ENCODE data around the gene HES1. TPM values are rescaled to one million over a fixed set of nuclear protein-coding genes. Genes with fewer than 3 reads are reported as not detected.

HES1 gene
- total RNA-seq, 1 donor = 13.4 TPM

- TF ChIP-seq CTCF (IDR thresholded peaks at IDR 0.05; ENCODE audit: insufficient read depth, low read depth, low read length) = no peak
- no peak for DNase-seq (ENCODE audit: low read depth)
- no peak overlapping the region for H3K4me3 ChIP-seq (ENCODE audit: low read depth, low read length)
Measured at GRCh38 chr3:194183271-194183670, 47.3 kb downstream of the HES1 start.

- TF ChIP-seq CTCF (IDR thresholded peaks at IDR 0.05; ENCODE audit: insufficient read depth, low read depth, low read length) = no peak
- no peak overlapping the region for H3K4me3 ChIP-seq (ENCODE audit: low read depth, low read length)
- DNase-seq (ENCODE audit: low read depth) = no peak
Measured at GRCh38 chr3:194184265-194184751, 48.4 kb downstream of the HES1 start.

GRCh38 chr3:194184801-194185200 is 48.9 kb downstream of the HES1 start:
- TF ChIP-seq CTCF (IDR thresholded peaks at IDR 0.05; ENCODE audit: insufficient read depth, low read depth, low read length) = no peak
- DNase-seq (ENCODE audit: low read depth) = no peak
- no peak overlapping the region for H3K4me3 ChIP-seq (ENCODE audit: low read depth, low read length)

- H3K4me3 ChIP-seq (ENCODE audit: low read depth, low read length) = no peak overlapping the region
- TF ChIP-seq CTCF (IDR thresholded peaks at IDR 0.05; ENCODE audit: insufficient read depth, low read depth, low read length) = no peak
- DNase-seq (ENCODE audit: low read depth) = no peak
Measured at GRCh38 chr3:194185221-194185620, 49.3 kb downstream of the HES1 start.

GRCh38 chr3:194187233-194187944 is 51.4 kb downstream of the HES1 start:
- DNase-seq (ENCODE audit: low read depth) = no peak
- no peak for TF ChIP-seq CTCF (IDR thresholded peaks at IDR 0.05; ENCODE audit: insufficient read depth, low read depth, low read length)
- H3K4me3 ChIP-seq (ENCODE audit: low read depth, low read length) = no peak overlapping the region

Small RNA genes within 50 kb of the gene (small RNA-seq; reads per million reads assigned to genes)
- not detected for gene RN7SL215P

Other genes with a start within 250 kb of the HES1 start
- gene CPN2, start 215.2 kb downstream of the HES1 start, total RNA-seq = not detected in 2 replicates
- 0.43 and 3.9 TPM in 2 replicates for gene LRRC15, start 233.6 kb downstream of the HES1 start, total RNA-seq

Measured in fibroblast of villous mesenchyme (primary cell).